AG20443 (cell line): ENCODE data around the gene H2AZ2.

ENCODE experiments used
- DNase-seq: peaks from one replicate; pipeline ENCODE4 v3.0.0; 2012; ENCODE audit warnings: low spot score, mixed read lengths

Gene H2AZ2

GRCh38 chr7:44784364-44784763 is 63.5 kb downstream of the H2AZ2 start:
- DNase-seq: peak; percentile 5

GRCh38 chr7:44783407-44783806 is 64.5 kb downstream of the H2AZ2 start:
- no peak for DNase-seq

GRCh38 chr7:44782460-44782859 is 65.4 kb downstream of the H2AZ2 start:
- DNase-seq: peak; percentile 14
